Head of caudate nucleus (tissue), 42 donors: ENCODE measurements around the gene CASTOR1.

Experiments used
- DNase-seq, 42 donors: peaks; one replicate each; pipeline versions ENCODE4 v3.0.0 to v3.0.0-alpha.2; 2020 to 2021; ENCODE audit warnings: mixed read lengths in 7 of 42
- intact Hi-C: fragments of 100-400 bp; cut with DNase I; formaldehyde crosslinking; loops from one replicate; pipeline ENCODE4 v1.15.0; 2022

Gene CASTOR1

GRCh38 chr22:30323246-30323645, 33.9 kb upstream of the CASTOR1 start:
- DNase-seq: no peak
- intact Hi-C loops: no loop called here

GRCh38 chr22:30321461-30321860, 32.2 kb upstream of the CASTOR1 start:
- DNase-seq: no peak
- intact Hi-C loops: no loop called here

- intact Hi-C loops: no loop called here
- DNase-seq: no peak
These were observed 30.8 kb upstream of the CASTOR1 start for GRCh38 chr22:30320021-30320556.

GRCh38 chr22:30318799-30319419, 29.6 kb upstream of the CASTOR1 start:
- intact Hi-C loops: no loop called here

GRCh38 chr22:30317778-30318177, 28.5 kb upstream of the CASTOR1 start:
- no peak for DNase-seq
- intact Hi-C loops: no loop called here

More at GRCh38 chr22:30318799-30319419, 29.6 kb upstream of the CASTOR1 start:
- peak in 3 of 42 donors; percentile 27 to 53 (median 32) for DNase-seq

- no peak for DNase-seq
- intact Hi-C loops: no loop called here
These were observed 26.8 kb upstream of the CASTOR1 start for GRCh38 chr22:30315962-30316576.

- intact Hi-C loops: no loop called here
- no peak for DNase-seq
These were observed 25.6 kb upstream of the CASTOR1 start for GRCh38 chr22:30314915-30315314.

GRCh38 chr22:30313527-30314363, 24.4 kb upstream of the CASTOR1 start:
- intact Hi-C loops: no loop called here
- DNase-seq: no peak

- intact Hi-C loops: no loop called here
These were observed 22.7 kb upstream of the CASTOR1 start for GRCh38 chr22:30312053-30312452.

GRCh38 chr22:30310881-30311771, 21.8 kb upstream of the CASTOR1 start:
- DNase-seq: peak in 17 of 42 donors; percentile 13 to 66 (median 48)
- intact Hi-C loops: no loop called here

More at GRCh38 chr22:30312053-30312452, 22.7 kb upstream of the CASTOR1 start:
- DNase-seq: no peak

GRCh38 chr22:30309951-30310741, 20.8 kb upstream of the CASTOR1 start:
- intact Hi-C loops: no loop called here
- DNase-seq: peak in 1 of 42 donors; percentile 20

- intact Hi-C loops: no loop called here
- DNase-seq: no peak
These were observed 19.4 kb upstream of the CASTOR1 start for GRCh38 chr22:30308518-30309230.

- no peak for DNase-seq
- intact Hi-C loops: no loop called here
These were observed 18.8 kb upstream of the CASTOR1 start for GRCh38 chr22:30308093-30308492.

- no peak for DNase-seq
- intact Hi-C loops: no loop called here
These were observed 17.8 kb upstream of the CASTOR1 start for GRCh38 chr22:30307041-30307574.

- no peak for DNase-seq
- intact Hi-C loops: no loop called here
These were observed 17.3 kb upstream of the CASTOR1 start for GRCh38 chr22:30306627-30307011.

- no peak for DNase-seq
- intact Hi-C loops: no loop called here
These were observed 16.8 kb upstream of the CASTOR1 start for GRCh38 chr22:30305906-30306626.

GRCh38 chr22:30305519-30305905, 16.2 kb upstream of the CASTOR1 start:
- intact Hi-C loops: no loop called here
- DNase-seq: peak in 16 of 42 donors; percentile 11 to 62 (median 42)
